B cell (primary cell): ENCODE results near the gene ASTN2.

ENCODE experiments used
- EZH2 ChIP-seq: IDR thresholded peaks from 2 replicates; pipeline ENCODE4 v1.6.1; 2012; ENCODE audit warnings: borderline replicate concordance, low read depth, mild to moderate bottlenecking, moderate library complexity, low read length; ENCODE audit not compliant: insufficient read depth, poor library complexity, severe bottlenecking
- TF ChIP-seq, protein P1 (sequence below): fragments of 200-600 bp; IDR thresholded peaks from one replicate; pipeline ENCODE4 v1.8.0; 2022; ENCODE audit warnings: antibody characterized with exemption, mild to moderate bottlenecking

DNA sequence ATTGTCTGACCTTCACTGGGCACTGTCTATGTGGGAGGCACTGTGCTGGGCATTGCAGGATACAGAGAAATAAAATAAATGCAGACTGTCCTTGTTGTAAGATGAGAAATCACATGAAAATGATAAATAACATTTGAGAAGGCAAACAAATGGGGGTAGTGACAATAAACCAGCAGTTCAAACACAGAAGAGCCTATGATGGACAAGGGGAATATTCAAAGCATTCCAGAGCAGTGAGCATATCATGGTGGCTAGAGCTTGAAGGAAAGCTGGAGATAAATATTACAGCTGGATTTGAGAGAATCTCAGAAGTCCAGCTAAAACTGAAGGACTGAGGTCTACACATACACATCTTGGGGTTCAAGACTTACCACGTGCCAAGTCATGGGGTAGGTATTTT, 209.9 kb downstream of the ASTN2 start:
- TF ChIP-seq, protein P1, sequence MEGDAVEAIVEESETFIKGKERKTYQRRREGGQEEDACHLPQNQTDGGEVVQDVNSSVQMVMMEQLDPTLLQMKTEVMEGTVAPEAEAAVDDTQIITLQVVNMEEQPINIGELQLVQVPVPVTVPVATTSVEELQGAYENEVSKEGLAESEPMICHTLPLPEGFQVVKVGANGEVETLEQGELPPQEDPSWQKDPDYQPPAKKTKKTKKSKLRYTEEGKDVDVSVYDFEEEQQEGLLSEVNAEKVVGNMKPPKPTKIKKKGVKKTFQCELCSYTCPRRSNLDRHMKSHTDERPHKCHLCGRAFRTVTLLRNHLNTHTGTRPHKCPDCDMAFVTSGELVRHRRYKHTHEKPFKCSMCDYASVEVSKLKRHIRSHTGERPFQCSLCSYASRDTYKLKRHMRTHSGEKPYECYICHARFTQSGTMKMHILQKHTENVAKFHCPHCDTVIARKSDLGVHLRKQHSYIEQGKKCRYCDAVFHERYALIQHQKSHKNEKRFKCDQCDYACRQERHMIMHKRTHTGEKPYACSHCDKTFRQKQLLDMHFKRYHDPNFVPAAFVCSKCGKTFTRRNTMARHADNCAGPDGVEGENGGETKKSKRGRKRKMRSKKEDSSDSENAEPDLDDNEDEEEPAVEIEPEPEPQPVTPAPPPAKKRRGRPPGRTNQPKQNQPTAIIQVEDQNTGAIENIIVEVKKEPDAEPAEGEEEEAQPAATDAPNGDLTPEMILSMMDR, result no peak
- TF ChIP-seq EZH2, result no peak
